Measurements from ENCODE around the gene SCFD2.

GRCh38 chr4:52943677-52944076 lies 422.2 kb downstream of the SCFD2 start:
- no peak for TF ChIP-seq CTCF (IDR thresholded peaks at IDR 0.05)
- TF ChIP-seq EP300 (IDR thresholded peaks at IDR 0.05), result no peak
